Spleen (tissue), 11 donors: ENCODE measurements around the gene CRTC3. TPM values are rescaled to one million over a fixed set of nuclear protein-coding genes. Genes with fewer than 3 reads are reported as not detected.

Experiments
- DNase-seq: peaks from one replicate; pipeline ENCODE4 v3.0.0-alpha.2; 2020
- H3K27ac ChIP-seq, 8 donors: fragments of 200-600 bp; sonication (generic) in 7 of 8; 1 replicate in 4 of 8; 2 replicates in 4 of 8; pipeline versions ENCODE4 v1.5.0 to v1.8.0; 2016 to 2021; ENCODE audit warnings: inconsistent platforms in 4 of 8, mild to moderate bottlenecking in 4 of 8, moderate library complexity in 1 of 8
- H3K27me3 ChIP-seq, 7 donors: fragments of 200-600 bp; sonication (generic) in 6 of 7; replicated peaks in 1 of 7; 1 replicate in 4 of 7; 2 replicates in 3 of 7; pipeline versions ENCODE4 v1.5.0 to v1.8.0; 2016 to 2021; ENCODE audit warnings: inconsistent platforms in 3 of 7, mild to moderate bottlenecking in 1 of 7
- H3K36me3 ChIP-seq, 6 donors: fragments of 200-600 bp; sonication (generic) in 5 of 6; 1 replicate in 4 of 6; 2 replicates in 2 of 6; pipeline versions ENCODE4 v1.5.0 to v1.8.0; 2016 to 2021; ENCODE audit warnings: inconsistent platforms in 2 of 6
- H3K4me1 ChIP-seq, 6 donors: fragments of 200-600 bp; sonication (generic) in 5 of 6; 1 replicate in 3 of 6; 2 replicates in 3 of 6; pipeline versions ENCODE4 v1.5.0 to v1.8.0; 2016 to 2021; ENCODE audit warnings: inconsistent platforms in 3 of 6
- H3K4me3 ChIP-seq, 8 donors: fragments of 200-600 bp; sonication (generic) in 7 of 8; 1 replicate in 4 of 8; 2 replicates in 4 of 8; pipeline versions ENCODE4 v1.5.0 to v1.8.0; 2016 to 2021; ENCODE audit warnings: inconsistent platforms in 4 of 8, mild to moderate bottlenecking in 4 of 8, moderate library complexity in 2 of 8
- H3K9me3 ChIP-seq, 8 donors: fragments of 200-600 bp; sonication (generic) in 7 of 8; 1 replicate in 4 of 8; 2 replicates in 4 of 8; pipeline versions ENCODE4 v1.5.0 to v1.8.0; 2016 to 2021; ENCODE audit warnings: inconsistent platforms in 4 of 8
- CTCF ChIP-seq, 11 experiments: fragments of 200-600 bp in 7 of 11; fragments of 450-650 bp in 4 of 11; sonication (generic) in 4 of 11; IDR thresholded peaks in 8 of 11; conservative IDR thresholded peaks in 3 of 11; 1 replicate in 7 of 11; 2 replicates in 4 of 11; pipeline versions ENCODE4 v1.4.0 to v1.8.0; 2016 to 2021; ENCODE audit warnings: antibody characterized with exemption in 11 of 11, inconsistent platforms in 4 of 11, mild to moderate bottlenecking in 1 of 11
- POLR2A ChIP-seq, 3 donors: fragments of 450-650 bp; IDR thresholded peaks; one replicate each; pipeline ENCODE4 v1.5.1; 2017; ENCODE audit warnings: antibody characterized with exemption in 3 of 3, mild to moderate bottlenecking in 1 of 3
- POLR2AphosphoS5 ChIP-seq, 3 donors: sonication (generic); formaldehyde crosslinking; IDR thresholded peaks; one replicate each; pipeline ENCODE4 v1.5.1; 2017; ENCODE audit warnings: antibody characterized with exemption in 3 of 3
- WGBS, 5 donors: extraction: QIAGEN DNeasy Blood & Tissue Kit in 3 of 5; methylation state at CpG; one replicate each; pipeline versions ENCODE4 v1.1.5 to v1.1.7; 2013 to 2018; 5-methylcytosine and 5-hydroxymethylcytosine counted together
- intact Hi-C: fragments of 100-400 bp; cut with DNase I; formaldehyde crosslinking; loops from one replicate; pipeline ENCODE4 v1.15.0; 2023; ENCODE audit warnings: low total_unique reads
- polyA plus RNA-seq, 3 donors: library from polyadenylated mRNA; stranded (reverse); fragments of 200-250 nt; gene quantifications; one replicate each; pipeline ENCODE4 v1.2.1, GENCODE V29; 2013
- total RNA-seq, 7 donors: library from RNA; depleted of rRNA in 3 of 7; stranded (reverse); fragments of >200 nt in 3 of 7; fragmentation: NEBNext Ultra II Directional in 4 of 7; extraction: Animal tissue kit (Norgen Biotek cat#: 25700) in 4 of 7; gene quantifications; one replicate each; pipeline versions ENCODE4 v1.1.0 to v1.2.1, GENCODE V29; 2016 to 2021
- donor health status: healthy with polysubstance abuse.
- donor health status: DM: no; HTN: no; CAD: no; lungs with moderate emphysema.
- donor health status: DM: no; HTN: no; CAD: no.
- donor health status: Bipolar disorder and iron deficiency.
- donor health status: healthy.
- donor health status: DM: no; HTN: no; CAD: no.
- donor health status: DM: yes; HTN: yes; CAD: no.

The CRTC3 gene
- total and polyA plus RNA-seq, 10 donors = 7.7 to 51.2 (median 43.4) TPM

DNA sequence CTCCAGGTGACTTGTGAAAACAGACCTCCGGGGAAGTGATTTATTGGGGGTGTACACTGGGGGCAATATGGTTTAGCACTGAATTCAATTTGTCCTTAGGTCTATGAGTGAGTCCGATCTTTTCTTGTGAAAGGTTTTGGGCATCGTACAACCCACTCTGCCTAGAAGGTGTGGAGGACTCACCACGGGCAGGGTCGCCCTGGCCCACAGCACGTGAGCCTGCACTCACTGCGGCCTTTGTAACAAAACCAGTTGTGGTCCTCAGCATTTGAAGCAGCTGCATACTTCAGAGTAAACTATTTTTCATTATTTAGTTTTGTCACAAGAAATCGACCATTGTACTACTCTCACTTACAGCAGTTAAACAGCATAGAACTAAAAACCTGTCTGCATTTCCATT is 114.8 kb downstream of the CRTC3 start:
- intact Hi-C loops = no loop called here
- no peak for DNase-seq
- peaks cover 10 to 22% (median 18%) of the 10 kb centered on the region in 6 donors for H3K4me1 ChIP-seq
- TF ChIP-seq POLR2A (IDR thresholded peaks at IDR 0.05) (no peak), CTCF (IDR thresholded peaks at IDR 0.05 in 8 of 11, conservative IDR thresholded peaks at IDR 0.05 in 3 of 11) (no peak), POLR2AphosphoS5 (IDR thresholded peaks at IDR 0.05) (no peak)
- WGBS, 5 donors = 89 to 95% (median 93%) methylated on average over 8 of the region's 8 CpGs
- peaks cover 0 to 53% (median 35%) of the 10 kb centered on the region in 6 donors for H3K36me3 ChIP-seq
- H3K9me3 ChIP-seq = no peaks in the 10 kb centered on the region
- H3K4me3 ChIP-seq = no peak overlapping the region
- peaks cover 0 to 9% (median 0%) of the 10 kb centered on the region in 7 donors for H3K27me3 ChIP-seq
- H3K27ac ChIP-seq = peak overlapping the region in 1 of 8 donors; percentile 53

DNA sequence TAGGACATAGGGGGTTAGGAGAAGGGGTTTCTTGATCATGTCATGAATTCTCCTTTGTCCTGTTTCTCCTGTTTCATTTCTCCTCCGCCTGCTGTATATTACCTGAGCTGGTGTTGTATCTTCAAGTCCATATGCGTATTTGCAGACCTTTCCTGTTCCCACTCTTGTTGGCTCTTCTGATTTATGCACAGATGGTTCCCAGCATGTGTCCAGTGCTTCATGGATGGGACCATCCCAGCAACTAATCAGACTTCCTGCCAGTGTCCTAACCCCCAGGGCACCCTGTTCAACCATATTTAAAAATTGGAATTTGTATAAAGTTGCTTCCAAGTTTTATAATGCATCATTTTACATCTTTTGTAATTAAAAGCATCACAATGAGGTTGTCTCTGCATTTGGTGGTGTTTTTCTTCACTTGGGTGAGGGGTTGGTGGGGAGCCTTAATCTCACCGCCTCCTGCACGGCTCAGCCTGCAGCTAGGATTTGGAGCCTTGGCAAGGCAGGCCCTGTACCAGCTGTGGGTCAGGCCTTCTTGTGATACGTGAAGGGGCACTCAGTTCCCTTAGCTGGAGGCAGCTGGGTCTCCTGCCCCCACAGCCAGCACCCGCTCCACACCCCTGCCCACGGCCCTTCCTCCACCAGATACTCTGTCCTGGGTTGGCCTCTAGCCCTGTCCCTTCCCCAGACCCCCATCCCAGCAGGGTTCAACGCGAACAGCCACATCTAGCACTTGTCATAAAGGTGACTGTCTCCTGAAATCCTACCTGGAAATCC is 115.4 kb downstream of the CRTC3 start:
- peaks cover 10 to 28% (median 23%) of the 10 kb centered on the region in 6 donors for H3K4me1 ChIP-seq
- no peak for DNase-seq
- H3K27me3 ChIP-seq = peaks cover 0 to 9% (median 0%) of the 10 kb centered on the region in 7 donors
- 81 to 91% (median 87%) methylated on average over 9 of the region's 9 CpGs for WGBS, 5 donors
- TF ChIP-seq CTCF (IDR thresholded peaks at IDR 0.05 in 8 of 11, conservative IDR thresholded peaks at IDR 0.05 in 3 of 11) = no peak
- TF ChIP-seq POLR2A (IDR thresholded peaks at IDR 0.05) = no peak
- TF ChIP-seq POLR2AphosphoS5 (IDR thresholded peaks at IDR 0.05) = no peak
- H3K4me3 ChIP-seq = no peak overlapping the region
- H3K36me3 ChIP-seq = peaks cover 0 to 47% (median 33%) of the 10 kb centered on the region in 6 donors
- no peaks in the 10 kb centered on the region for H3K9me3 ChIP-seq
- H3K27ac ChIP-seq = peak overlapping the region in 1 of 8 donors; percentile 53
- intact Hi-C loops = loop anchor here (5.0 kb wide), 1 partner anchor 47 kb away; no protein-coding TSS in a partner anchor

GRCh38 chr15:90645873-90646575 is 116.3 kb downstream of the CRTC3 start:
- Histone ChIP-seq H3K36me3 (peaks cover 0 to 38% (median 25%) of the 10 kb centered on the region in 6 donors), H3K27me3 (peaks cover 0 to 9% (median 0%) of the 10 kb centered on the region in 7 donors), H3K4me3 (no peak overlapping the region), H3K4me1 (peaks cover 10 to 33% (median 25%) of the 10 kb centered on the region in 6 donors), H3K9me3 (no peaks in the 10 kb centered on the region), H3K27ac (no peak overlapping the region)
- no peak for DNase-seq
- TF ChIP-seq CTCF (IDR thresholded peaks at IDR 0.05 in 8 of 11, conservative IDR thresholded peaks at IDR 0.05 in 3 of 11) (no peak), POLR2A (IDR thresholded peaks at IDR 0.05) (no peak), POLR2AphosphoS5 (IDR thresholded peaks at IDR 0.05) (peak in 1 of 3 donors; percentile 49)
- intact Hi-C loops = loop anchor here (5.0 kb wide), 1 partner anchor 46 kb away; no protein-coding TSS in a partner anchor
- WGBS, 5 donors = 82 to 89% (median 87%) methylated on average over 23 of the region's 23 CpGs
